Measurements from ENCODE around the gene SMARCD1.

Gene SMARCD1

GRCh38 chr12:50041062-50041860, 43.9 kb upstream of the SMARCD1 start:
- H3K14ac ChIP-seq (ENCODE audit: low read length), result peak overlapping the region; percentile 9
- H4K91ac ChIP-seq (ENCODE audit: low read depth, low read length, poor library complexity), result no peak overlapping the region
- H2AK5ac ChIP-seq (ENCODE audit: low read depth, low read length), result peak overlapping the region; percentile 82
- peaks cover 0 to 12% (median 0%) of the 10 kb centered on the region in 3 experiments for H3K27me3 ChIP-seq (ENCODE audit: control insufficient read depth in 3 of 3, insufficient read depth in 3 of 3, low read depth in 1 of 3, low read length in 3 of 3)
- no peak overlapping the region for H3K4me3 ChIP-seq (ENCODE audit: low read length in 2 of 2)
- H3K9ac ChIP-seq (ENCODE audit: low read depth, low read length, poor library complexity), result no peak overlapping the region
- no peak overlapping the region for H4K8ac ChIP-seq (ENCODE audit: low read depth, low read length)
- H3K9me3 ChIP-seq (replicated peaks in 1 of 2; ENCODE audit: control insufficient read depth in 2 of 2, insufficient read depth in 1 of 2, low read depth in 1 of 2, low read length in 2 of 2), result no peaks in the 10 kb centered on the region
- H3K79me1 ChIP-seq (ENCODE audit: low read depth, low read length), result no peaks in the 10 kb centered on the region
- peak overlapping the region; percentile 32 for H3K23ac ChIP-seq (ENCODE audit: low read depth, low read length, poor library complexity)
- H2AFZ ChIP-seq (ENCODE audit: low read length), result peak overlapping the region; percentile 60
- no peak overlapping the region for H2BK15ac ChIP-seq (ENCODE audit: low read length)
- WGBS, 2 donors (ENCODE audit: extremely low coverage in 2 of 2, insufficient read length in 2 of 2, insufficient replicate concordance in 1 of 2), result no CpG with 5 or more reads among the region's 15 CpGs
- no peak overlapping the region for H2BK12ac ChIP-seq (ENCODE audit: low read length)
- H3K27ac ChIP-seq (replicated peaks; ENCODE audit: low read length), result no peak overlapping the region
- no peak for DNase-seq (ENCODE audit: low spot score)
- no peak overlapping the region for H2BK120ac ChIP-seq (ENCODE audit: low read depth, low read length)
- no peak overlapping the region for H3K4ac ChIP-seq (ENCODE audit: low read length)
- peaks cover 0 to 3% of the 10 kb centered on the region in 2 donors for H3K4me1 ChIP-seq (ENCODE audit: control insufficient read depth in 2 of 2, insufficient read depth in 1 of 2, low read depth in 1 of 2, low read length in 2 of 2)
- H2BK5ac ChIP-seq (ENCODE audit: low read length), result peak overlapping the region; percentile 49
- no peak overlapping the region for H3K4me2 ChIP-seq (ENCODE audit: insufficient read depth, low read length, poor library complexity, severe bottlenecking)
- H3K36me3 ChIP-seq (replicated peaks in 1 of 2; ENCODE audit: control insufficient read depth in 2 of 2, insufficient read depth in 2 of 2, low read length in 2 of 2), result no peaks in the 10 kb centered on the region
- H3K18ac ChIP-seq (ENCODE audit: low read length), result peak overlapping the region; percentile 15

GRCh38 chr12:50041962-50042361, 43.2 kb upstream of the SMARCD1 start:
- Histone ChIP-seq H3K9me3 (replicated peaks in 1 of 2; ENCODE audit: control insufficient read depth in 2 of 2, insufficient read depth in 1 of 2, low read depth in 1 of 2, low read length in 2 of 2) (no peaks in the 10 kb centered on the region), H3K9ac (ENCODE audit: low read depth, low read length, poor library complexity) (no peak overlapping the region), H3K23ac (ENCODE audit: low read depth, low read length, poor library complexity) (no peak overlapping the region), H3K27ac (replicated peaks; ENCODE audit: low read length) (no peak overlapping the region), H3K36me3 (replicated peaks in 1 of 2; ENCODE audit: control insufficient read depth in 2 of 2, insufficient read depth in 2 of 2, low read length in 2 of 2) (no peaks in the 10 kb centered on the region), H2AK5ac (ENCODE audit: low read depth, low read length) (no peak overlapping the region), H2AFZ (ENCODE audit: low read length) (peak overlapping the region; percentile 60), H2BK120ac (ENCODE audit: low read depth, low read length) (no peak overlapping the region), H2BK15ac (ENCODE audit: low read length) (no peak overlapping the region), H3K4ac (ENCODE audit: low read length) (no peak overlapping the region), H4K91ac (ENCODE audit: low read depth, low read length, poor library complexity) (no peak overlapping the region), H2BK5ac (ENCODE audit: low read length) (no peak overlapping the region), H3K14ac (ENCODE audit: low read length) (no peak overlapping the region), H4K8ac (ENCODE audit: low read depth, low read length) (no peak overlapping the region), H2BK12ac (ENCODE audit: low read length) (no peak overlapping the region), H3K4me2 (ENCODE audit: insufficient read depth, low read length, poor library complexity, severe bottlenecking) (no peak overlapping the region), H3K27me3 (ENCODE audit: control insufficient read depth in 3 of 3, insufficient read depth in 3 of 3, low read depth in 1 of 3, low read length in 3 of 3) (peaks cover 0 to 12% (median 0%) of the 10 kb centered on the region in 3 experiments), H3K18ac (ENCODE audit: low read length) (no peak overlapping the region), H3K79me1 (ENCODE audit: low read depth, low read length) (no peaks in the 10 kb centered on the region), H3K4me3 (ENCODE audit: low read length in 2 of 2) (no peak overlapping the region), H3K4me1 (ENCODE audit: control insufficient read depth in 2 of 2, insufficient read depth in 1 of 2, low read depth in 1 of 2, low read length in 2 of 2) (peaks cover 0 to 3% of the 10 kb centered on the region in 2 donors)
- WGBS, 2 donors (ENCODE audit: extremely low coverage in 2 of 2, insufficient read length in 2 of 2, insufficient replicate concordance in 1 of 2), result no CpG with 5 or more reads among the region's 5 CpGs
- no peak for DNase-seq (ENCODE audit: low spot score)

GRCh38 chr12:50042693-50043092, 42.4 kb upstream of the SMARCD1 start:
- peaks cover 0 to 17% (median 0%) of the 10 kb centered on the region in 3 experiments for H3K27me3 ChIP-seq (ENCODE audit: control insufficient read depth in 3 of 3, insufficient read depth in 3 of 3, low read depth in 1 of 3, low read length in 3 of 3)
- no peak overlapping the region for H3K4ac ChIP-seq (ENCODE audit: low read length)
- H3K79me1 ChIP-seq (ENCODE audit: low read depth, low read length), result no peaks in the 10 kb centered on the region
- DNase-seq (ENCODE audit: low spot score), result no peak
- no peaks in the 10 kb centered on the region for H3K36me3 ChIP-seq (replicated peaks in 1 of 2; ENCODE audit: control insufficient read depth in 2 of 2, insufficient read depth in 2 of 2, low read length in 2 of 2)
- H2BK12ac ChIP-seq (ENCODE audit: low read length), result no peak overlapping the region
- no peak overlapping the region for H3K4me2 ChIP-seq (ENCODE audit: insufficient read depth, low read length, poor library complexity, severe bottlenecking)
- H3K27ac ChIP-seq (replicated peaks; ENCODE audit: low read length), result no peak overlapping the region
- no peak overlapping the region for H3K14ac ChIP-seq (ENCODE audit: low read length)
- H2AFZ ChIP-seq (ENCODE audit: low read length), result no peak overlapping the region
- no peak overlapping the region for H3K9ac ChIP-seq (ENCODE audit: low read depth, low read length, poor library complexity)
- no peak overlapping the region for H3K4me3 ChIP-seq (ENCODE audit: low read length in 2 of 2)
- no peak overlapping the region for H2BK120ac ChIP-seq (ENCODE audit: low read depth, low read length)
- no peak overlapping the region for H3K23ac ChIP-seq (ENCODE audit: low read depth, low read length, poor library complexity)
- no peak overlapping the region for H4K8ac ChIP-seq (ENCODE audit: low read depth, low read length)
- H2AK5ac ChIP-seq (ENCODE audit: low read depth, low read length), result no peak overlapping the region
- H3K9me3 ChIP-seq (replicated peaks in 1 of 2; ENCODE audit: control insufficient read depth in 2 of 2, insufficient read depth in 1 of 2, low read depth in 1 of 2, low read length in 2 of 2), result no peaks in the 10 kb centered on the region
- no peak overlapping the region for H4K91ac ChIP-seq (ENCODE audit: low read depth, low read length, poor library complexity)
- peaks cover 0 to 3% of the 10 kb centered on the region in 2 donors for H3K4me1 ChIP-seq (ENCODE audit: control insufficient read depth in 2 of 2, insufficient read depth in 1 of 2, low read depth in 1 of 2, low read length in 2 of 2)
- no peak overlapping the region for H3K18ac ChIP-seq (ENCODE audit: low read length)
- no peak overlapping the region for H2BK5ac ChIP-seq (ENCODE audit: low read length)
- WGBS, 2 donors (ENCODE audit: extremely low coverage in 2 of 2, insufficient read length in 2 of 2, insufficient replicate concordance in 1 of 2), result no CpG with 5 or more reads among the region's 6 CpGs
- no peak overlapping the region for H2BK15ac ChIP-seq (ENCODE audit: low read length)

DNA sequence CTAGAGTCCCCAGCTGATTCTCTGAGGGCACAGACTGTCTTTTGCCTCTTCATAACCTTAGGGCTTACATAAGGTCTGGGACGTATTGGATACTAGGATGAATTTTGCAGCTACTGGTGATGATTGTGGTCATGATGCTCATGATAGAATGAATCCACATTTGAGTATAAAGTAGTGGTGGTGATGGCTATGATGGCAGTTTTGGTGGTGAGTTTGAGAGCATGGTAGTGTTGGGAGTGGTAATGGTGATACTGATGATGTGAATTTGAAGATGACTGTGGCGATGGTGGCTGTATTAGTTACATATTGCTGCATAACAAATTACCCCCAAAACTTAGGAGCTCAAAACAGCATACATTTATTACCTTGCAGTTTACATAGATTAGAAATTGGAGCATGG, 41.8 kb upstream of the SMARCD1 start:
- no peak overlapping the region for H3K4me2 ChIP-seq (ENCODE audit: insufficient read depth, low read length, poor library complexity, severe bottlenecking)
- H2AFZ ChIP-seq (ENCODE audit: low read length), result peak overlapping the region; percentile 9
- H2BK120ac ChIP-seq (ENCODE audit: low read depth, low read length), result no peak overlapping the region
- no peak overlapping the region for H3K18ac ChIP-seq (ENCODE audit: low read length)
- H4K91ac ChIP-seq (ENCODE audit: low read depth, low read length, poor library complexity), result no peak overlapping the region
- no peaks in the 10 kb centered on the region for H3K36me3 ChIP-seq (replicated peaks in 1 of 2; ENCODE audit: control insufficient read depth in 2 of 2, insufficient read depth in 2 of 2, low read length in 2 of 2)
- H3K79me1 ChIP-seq (ENCODE audit: low read depth, low read length), result no peaks in the 10 kb centered on the region
- H3K27ac ChIP-seq (replicated peaks; ENCODE audit: low read length), result no peak overlapping the region
- H3K27me3 ChIP-seq (ENCODE audit: control insufficient read depth in 3 of 3, insufficient read depth in 3 of 3, low read depth in 1 of 3, low read length in 3 of 3), result peaks cover 0 to 21% (median 0%) of the 10 kb centered on the region in 3 experiments
- no CpG with 5 or more reads among the region's 2 CpGs for WGBS, 2 donors (ENCODE audit: extremely low coverage in 2 of 2, insufficient read length in 2 of 2, insufficient replicate concordance in 1 of 2)
- H2AK5ac ChIP-seq (ENCODE audit: low read depth, low read length), result no peak overlapping the region
- peaks cover 0 to 3% of the 10 kb centered on the region in 2 donors for H3K4me1 ChIP-seq (ENCODE audit: control insufficient read depth in 2 of 2, insufficient read depth in 1 of 2, low read depth in 1 of 2, low read length in 2 of 2)
- H2BK12ac ChIP-seq (ENCODE audit: low read length), result no peak overlapping the region
- no peak overlapping the region for H3K23ac ChIP-seq (ENCODE audit: low read depth, low read length, poor library complexity)
- no peak overlapping the region for H2BK15ac ChIP-seq (ENCODE audit: low read length)
- no peak overlapping the region for H3K4ac ChIP-seq (ENCODE audit: low read length)
- no peaks in the 10 kb centered on the region for H3K9me3 ChIP-seq (replicated peaks in 1 of 2; ENCODE audit: control insufficient read depth in 2 of 2, insufficient read depth in 1 of 2, low read depth in 1 of 2, low read length in 2 of 2)
- H3K9ac ChIP-seq (ENCODE audit: low read depth, low read length, poor library complexity), result no peak overlapping the region
- no peak overlapping the region for H2BK5ac ChIP-seq (ENCODE audit: low read length)
- no peak overlapping the region for H3K14ac ChIP-seq (ENCODE audit: low read length)
- no peak for DNase-seq (ENCODE audit: low spot score)
- no peak overlapping the region for H3K4me3 ChIP-seq (ENCODE audit: low read length in 2 of 2)
- H4K8ac ChIP-seq (ENCODE audit: low read depth, low read length), result no peak overlapping the region
